SU-DHL-6 (cell line): ENCODE measurements around the gene CCNJL.

Experiments
- EZH2phosphoT487 ChIP-seq: fragments of 200-600 bp; sonication (generic), shearing (Covaris generic); conservative IDR thresholded peaks from 2 replicates; pipeline ENCODE4 v1.6.1; 2018; ENCODE audit warnings: mild to moderate bottlenecking, antibody characterized with exemption, low read length, moderate library complexity, mixed read lengths
- TF ChIP-seq, protein P1 (sequence below): fragments of 200-600 bp; sonication (generic); IDR thresholded peaks from one replicate; pipeline ENCODE4 v1.5.1; 2017; ENCODE audit warnings: antibody characterized with exemption, mild to moderate bottlenecking, low read length, moderate library complexity; ENCODE audit not compliant: insufficient read depth, poor library complexity, severe bottlenecking

- TF ChIP-seq, protein P1, sequence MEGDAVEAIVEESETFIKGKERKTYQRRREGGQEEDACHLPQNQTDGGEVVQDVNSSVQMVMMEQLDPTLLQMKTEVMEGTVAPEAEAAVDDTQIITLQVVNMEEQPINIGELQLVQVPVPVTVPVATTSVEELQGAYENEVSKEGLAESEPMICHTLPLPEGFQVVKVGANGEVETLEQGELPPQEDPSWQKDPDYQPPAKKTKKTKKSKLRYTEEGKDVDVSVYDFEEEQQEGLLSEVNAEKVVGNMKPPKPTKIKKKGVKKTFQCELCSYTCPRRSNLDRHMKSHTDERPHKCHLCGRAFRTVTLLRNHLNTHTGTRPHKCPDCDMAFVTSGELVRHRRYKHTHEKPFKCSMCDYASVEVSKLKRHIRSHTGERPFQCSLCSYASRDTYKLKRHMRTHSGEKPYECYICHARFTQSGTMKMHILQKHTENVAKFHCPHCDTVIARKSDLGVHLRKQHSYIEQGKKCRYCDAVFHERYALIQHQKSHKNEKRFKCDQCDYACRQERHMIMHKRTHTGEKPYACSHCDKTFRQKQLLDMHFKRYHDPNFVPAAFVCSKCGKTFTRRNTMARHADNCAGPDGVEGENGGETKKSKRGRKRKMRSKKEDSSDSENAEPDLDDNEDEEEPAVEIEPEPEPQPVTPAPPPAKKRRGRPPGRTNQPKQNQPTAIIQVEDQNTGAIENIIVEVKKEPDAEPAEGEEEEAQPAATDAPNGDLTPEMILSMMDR: no peak
- no peak for TF ChIP-seq EZH2phosphoT487
Measured at GRCh38 chr5:160347448-160347847, 35.1 kb upstream of the CCNJL start.
